D721Med (cell line): ENCODE results near the gene HRH3.

Source experiments
- DNase-seq: peaks from one replicate; pipeline ENCODE4 v3.0.0; 2011; ENCODE audit warnings: low spot score; ENCODE audit not compliant: insufficient read length
- FAIRE-seq: peaks from 2 replicates; lab custom pipeline; 2011; peaks lifted over from hg19 to GRCh38; lab: Jason Lieb, UNC
- TF ChIP-seq, protein P1 (sequence below): IDR thresholded peaks from 2 replicates; pipeline ENCODE4 v1.5.1; 2012; ENCODE audit warnings: mild to moderate bottlenecking, control low read depth; ENCODE audit not compliant: insufficient read depth; ENCODE audit errors: missing control alignments

Gene HRH3

DNA sequence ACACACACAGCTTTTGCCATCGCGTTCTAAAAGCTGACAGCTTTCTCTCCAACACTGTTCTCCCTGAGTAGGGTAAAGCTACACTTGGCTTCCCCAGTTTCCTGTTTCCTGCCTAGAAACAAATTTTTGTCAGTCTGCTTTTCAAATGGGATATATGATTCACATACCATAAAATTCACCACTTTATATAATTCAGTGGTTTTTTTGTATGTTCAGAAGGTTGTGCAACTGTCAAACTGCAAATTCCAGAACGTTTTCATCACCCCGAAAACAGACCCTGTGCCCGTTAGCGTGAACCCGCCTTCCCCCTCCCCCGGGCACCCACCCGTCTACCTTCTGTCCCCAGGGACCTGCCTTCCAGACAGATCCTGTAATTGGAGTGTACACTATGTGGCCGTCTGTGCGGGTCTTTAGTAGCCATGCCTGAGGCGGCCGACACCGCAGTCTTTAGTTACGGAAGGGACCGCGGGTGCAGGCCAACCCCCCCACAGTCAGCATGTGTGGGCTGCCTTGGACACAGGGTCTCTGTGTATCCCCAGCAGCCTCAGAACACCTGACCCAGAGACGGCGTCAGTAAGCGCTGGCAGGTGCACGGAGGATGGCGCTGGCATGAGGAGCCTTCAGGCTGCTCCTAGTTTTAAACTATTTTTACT, 16.6 kb downstream of the HRH3 start:
- no peak for FAIRE-seq
- TF ChIP-seq, protein P1, sequence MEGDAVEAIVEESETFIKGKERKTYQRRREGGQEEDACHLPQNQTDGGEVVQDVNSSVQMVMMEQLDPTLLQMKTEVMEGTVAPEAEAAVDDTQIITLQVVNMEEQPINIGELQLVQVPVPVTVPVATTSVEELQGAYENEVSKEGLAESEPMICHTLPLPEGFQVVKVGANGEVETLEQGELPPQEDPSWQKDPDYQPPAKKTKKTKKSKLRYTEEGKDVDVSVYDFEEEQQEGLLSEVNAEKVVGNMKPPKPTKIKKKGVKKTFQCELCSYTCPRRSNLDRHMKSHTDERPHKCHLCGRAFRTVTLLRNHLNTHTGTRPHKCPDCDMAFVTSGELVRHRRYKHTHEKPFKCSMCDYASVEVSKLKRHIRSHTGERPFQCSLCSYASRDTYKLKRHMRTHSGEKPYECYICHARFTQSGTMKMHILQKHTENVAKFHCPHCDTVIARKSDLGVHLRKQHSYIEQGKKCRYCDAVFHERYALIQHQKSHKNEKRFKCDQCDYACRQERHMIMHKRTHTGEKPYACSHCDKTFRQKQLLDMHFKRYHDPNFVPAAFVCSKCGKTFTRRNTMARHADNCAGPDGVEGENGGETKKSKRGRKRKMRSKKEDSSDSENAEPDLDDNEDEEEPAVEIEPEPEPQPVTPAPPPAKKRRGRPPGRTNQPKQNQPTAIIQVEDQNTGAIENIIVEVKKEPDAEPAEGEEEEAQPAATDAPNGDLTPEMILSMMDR = no peak
- DNase-seq = peak; percentile 83

GRCh38 chr20:62202676-62203377, 17.3 kb downstream of the HRH3 start:
- DNase-seq (no peak), FAIRE-seq (no peak)
- TF ChIP-seq, protein P1 = no peak

DNA sequence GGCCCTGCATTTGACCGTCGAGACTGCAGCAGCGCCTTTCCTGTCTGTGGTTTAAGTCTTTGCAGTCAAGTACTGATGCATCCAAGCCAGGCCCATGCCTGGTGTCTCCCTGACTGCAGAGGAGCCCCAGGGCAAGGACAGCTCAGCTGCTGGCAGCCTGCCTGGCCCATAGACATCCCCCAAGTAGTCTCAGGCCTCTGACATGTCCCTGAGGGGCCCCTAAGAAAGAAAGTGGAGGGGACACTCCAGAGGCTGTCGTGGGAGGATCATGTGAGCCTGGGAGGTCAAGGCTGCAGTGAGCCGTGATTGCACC, 18.0 kb downstream of the HRH3 start:
- FAIRE-seq (no peak), DNase-seq (no peak)
- TF ChIP-seq, protein P1 = no peak

DNA sequence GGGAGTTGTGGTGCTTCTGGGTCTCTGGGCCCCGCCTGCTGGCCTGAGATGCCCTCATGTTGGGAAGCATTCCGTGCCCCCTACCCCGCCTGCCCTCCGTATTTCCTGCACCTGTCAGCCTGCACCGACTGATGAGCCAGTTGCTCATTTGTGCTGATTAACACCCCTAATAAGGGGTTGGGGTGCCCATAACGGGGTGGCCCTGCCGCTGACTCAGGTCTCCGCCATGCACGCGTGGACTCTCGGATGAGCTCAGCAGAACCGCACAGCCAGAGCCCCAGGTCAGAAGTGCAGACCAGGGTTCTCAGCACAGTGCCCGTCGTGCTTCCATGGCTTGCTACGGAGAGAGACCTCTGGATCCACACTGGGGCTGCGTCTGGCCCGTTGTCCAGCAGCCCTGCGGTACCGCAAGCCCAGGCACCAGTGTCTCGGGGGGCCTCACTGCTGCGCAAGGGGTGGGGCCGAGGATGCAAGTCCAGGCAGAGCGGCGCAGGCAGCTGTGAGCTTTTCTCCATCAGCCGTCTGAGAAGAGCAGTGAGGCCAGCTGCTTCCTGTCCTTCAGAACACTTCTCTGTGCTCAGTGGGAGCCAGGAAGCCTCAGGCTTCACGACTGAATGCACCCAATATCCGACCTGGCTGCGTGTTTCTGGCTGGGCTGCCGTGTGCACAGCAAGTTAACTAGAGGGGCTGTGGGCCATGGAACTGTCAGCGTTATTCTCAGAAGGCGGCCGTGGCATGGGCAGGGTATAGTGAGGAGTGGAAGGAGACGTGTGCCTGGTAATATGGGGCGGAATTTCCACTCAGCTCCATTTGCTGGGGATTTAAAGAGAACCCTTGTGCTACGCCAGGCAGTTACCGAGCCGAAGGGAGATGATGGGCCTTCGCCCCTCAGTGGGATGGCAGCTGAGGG, 18.6 kb downstream of the HRH3 start:
- DNase-seq (no peak), FAIRE-seq (no peak)
- TF ChIP-seq, protein P1 = no peak

DNA sequence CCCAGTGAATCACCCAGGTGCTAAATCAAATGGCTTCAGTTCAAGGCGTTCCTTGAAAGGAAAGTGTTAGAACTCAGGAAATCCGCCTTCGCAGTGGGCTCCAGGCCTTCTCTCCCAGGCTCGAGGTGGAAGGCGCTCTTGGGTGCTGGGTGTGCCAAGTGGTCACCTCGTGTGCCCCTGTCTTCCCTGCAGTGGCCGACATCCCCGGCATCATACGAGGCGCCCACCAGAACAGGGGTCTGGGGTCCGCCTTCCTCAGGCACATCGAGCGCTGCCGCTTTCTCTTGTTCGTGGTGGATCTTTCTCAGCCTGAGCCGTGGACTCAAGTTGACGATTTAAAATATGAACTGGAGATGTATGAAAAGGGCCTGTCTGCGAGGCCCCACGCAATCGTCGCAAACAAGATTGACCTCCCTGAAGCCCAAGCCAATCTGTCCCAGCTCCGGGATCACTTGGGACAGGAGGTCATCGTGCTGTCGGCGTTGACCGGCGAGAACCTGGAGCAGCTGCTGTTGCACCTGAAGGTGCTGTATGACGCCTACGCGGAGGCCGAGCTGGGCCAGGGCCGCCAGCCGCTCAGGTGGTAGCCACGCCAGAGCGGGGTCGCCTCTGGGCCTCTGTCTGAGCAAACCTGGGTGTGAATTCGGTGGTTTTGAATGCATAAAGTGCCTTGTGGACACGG, 19.4 kb downstream of the HRH3 start:
- no peak for DNase-seq
- FAIRE-seq = no peak
- TF ChIP-seq, protein P1 = no peak

DNA sequence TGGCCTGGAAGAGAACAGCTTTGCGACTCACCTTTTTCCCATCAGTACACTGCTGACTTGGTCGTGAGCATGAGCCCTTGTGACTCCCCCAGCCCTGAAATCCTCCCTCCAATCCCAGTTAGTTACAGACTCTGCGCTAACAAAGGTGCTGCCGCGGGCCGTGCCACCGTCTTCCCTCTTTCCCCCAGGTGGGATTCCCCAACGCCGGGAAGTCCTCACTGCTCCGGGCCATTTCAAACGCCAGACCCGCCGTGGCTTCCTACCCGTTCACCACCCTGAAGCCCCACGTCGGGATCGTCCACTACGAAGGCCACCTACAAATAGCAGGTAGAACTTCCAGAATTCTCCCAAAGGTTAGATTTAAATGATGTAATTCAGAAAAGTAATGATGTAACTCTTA, 21.1 kb downstream of the HRH3 start:
- FAIRE-seq (no peak), DNase-seq (no peak)
- TF ChIP-seq, protein P1 = no peak
